HepG2 (cell line): ENCODE measurements around the gene SLBP. TPM values are rescaled to one million over a fixed set of nuclear protein-coding genes. Genes with fewer than 3 reads are reported as not detected.

Experiments
- ATAC-seq: fragments of 200-7000 bp; cut with Tn5 transposase; 3 replicates; pipeline ENCODE4 v1.9.1; 2020; ENCODE audit warnings: mild to moderate bottlenecking, moderate library complexity
- BruUV-seq: library from RNA; stranded (reverse); fragments of 400-500 nt; replicated peaks from 2 replicates; lab custom pipeline; 2021; lab: Mats Ljungman, UMichigan
- CTCF ChIA-PET: fragments of 300-600 bp; formaldehyde crosslinking; extraction: SDS; loops from one replicate; lab custom pipeline; 2021; ENCODE audit warnings: low total read pairs, inconsistent platforms, low intra/inter-chr PET ratio; lab: Yijun Ruan, JAX
- POLR2A ChIA-PET: fragments of 350-600 bp; sonication (Branson Sonifier 250); formaldehyde crosslinking; loops from one replicate; lab custom pipeline; 2020; ENCODE audit warnings: antibody characterized with exemption, inconsistent platforms; lab: Yijun Ruan, JAX
- DNase-seq: peaks from one replicate; pipeline ENCODE4 v3.0.0-alpha.2; 2015; ENCODE audit warnings: low spot score
- FAIRE-seq: peaks from 3 replicates; lab custom pipeline; 2011; peaks lifted over from hg19 to GRCh38; lab: Jason Lieb, UNC
- H2AFZ ChIP-seq: one replicate; pipeline ENCODE4 v1.6.1; 2011; ENCODE audit warnings: low read length, inconsistent platforms
- H3K27ac ChIP-seq: fragments of 300-600 bp; 3 replicates; pipeline ENCODE4 v1.8.0; 2011; ENCODE audit warnings: mixed run types, mild to moderate bottlenecking, mixed read lengths, low read length, inconsistent platforms; ENCODE audit not compliant: insufficient read depth; ENCODE audit errors: extremely low read length
- H3K27me3 ChIP-seq, 2 experiments: fragments of 200-600 bp in 1 of 2; 2 replicates in 1 of 2; 3 replicates in 1 of 2; pipeline versions ENCODE4 v1.6.0 to v1.8.0; 2011; ENCODE audit warnings: low read length in 2 of 2, mild to moderate bottlenecking in 2 of 2, moderate library complexity in 2 of 2, inconsistent platforms in 1 of 2; ENCODE audit not compliant: insufficient read depth in 2 of 2, control insufficient read depth in 1 of 2
- H3K36me3 ChIP-seq, 2 experiments: fragments of 200-600 bp in 1 of 2; replicated peaks in 1 of 2; 2 replicates in 1 of 2; 3 replicates in 1 of 2; pipeline versions ENCODE4 v1.5.1 to v1.8.0; 2011; ENCODE audit warnings: low read length in 2 of 2, inconsistent platforms in 1 of 2; ENCODE audit not compliant: insufficient read depth in 2 of 2, control insufficient read depth in 1 of 2
- H3K4me1 ChIP-seq: 2 replicates; pipeline ENCODE4 v1.5.1; 2012; ENCODE audit warnings: low read length, inconsistent platforms; ENCODE audit not compliant: insufficient read depth
- H3K4me2 ChIP-seq: 2 replicates; pipeline ENCODE4 v1.6.0; 2011; ENCODE audit warnings: low read depth, low read length, inconsistent platforms
- H3K4me3 ChIP-seq, 3 experiments: fragments of 200-600 bp in 1 of 3; sonication (generic), shearing (Covaris generic) in 1 of 3; replicated peaks in 1 of 3; 2 replicates each; pipeline ENCODE4 v1.5.1; 2011 to 2016; ENCODE audit warnings: low read length in 3 of 3, inconsistent platforms in 2 of 3, low read depth in 2 of 3, mild to moderate bottlenecking in 2 of 3, control low read depth in 1 of 3, mixed read lengths in 1 of 3; ENCODE audit not compliant: insufficient read depth in 1 of 3
- H3K79me2 ChIP-seq: one replicate; pipeline ENCODE4 v1.6.1; 2011; ENCODE audit warnings: low read length, inconsistent platforms; ENCODE audit not compliant: insufficient read depth
- H3K9ac ChIP-seq: 2 replicates; pipeline ENCODE4 v1.6.0; 2011; ENCODE audit warnings: mild to moderate bottlenecking, low read depth, low read length, inconsistent platforms; ENCODE audit not compliant: insufficient read depth
- H3K9me3 ChIP-seq: 2 replicates; pipeline ENCODE4 v1.5.1; 2012; ENCODE audit warnings: mild to moderate bottlenecking, low read length
- H4K20me1 ChIP-seq: 2 replicates; pipeline ENCODE4 v1.6.0; 2011; ENCODE audit warnings: inconsistent platforms, mild to moderate bottlenecking, low read length, moderate library complexity; ENCODE audit not compliant: insufficient read depth
- GLI4 ChIP-seq: sonication (generic); formaldehyde crosslinking; IDR thresholded peaks from 2 replicates; pipeline ENCODE4 v1.5.1; 2020; ENCODE audit warnings: missing genetic modification reagents, mild to moderate bottlenecking, moderate library complexity, borderline replicate concordance
- NFAT5 ChIP-seq: sonication (generic); formaldehyde crosslinking; IDR thresholded peaks from 2 replicates; pipeline ENCODE4 v1.4.0; 2020; ENCODE audit warnings: missing genetic modification reagents
- NFE2L1 ChIP-seq: sonication (generic); formaldehyde crosslinking; IDR thresholded peaks from 2 replicates; pipeline ENCODE4 v1.4.0; 2020; ENCODE audit warnings: missing genetic modification reagents, mild to moderate bottlenecking, borderline replicate concordance
- PCBP1 ChIP-seq: fragments of 200-400 bp; formaldehyde crosslinking; IDR thresholded peaks from 2 replicates; pipeline ENCODE4 v1.6.1; 2017; ENCODE audit warnings: mild to moderate bottlenecking, low read depth, low read length, borderline replicate concordance
- SMC3 ChIP-seq: IDR thresholded peaks from 2 replicates; pipeline ENCODE4 v1.6.1; 2011; ENCODE audit warnings: low read length, improper control_type of control experiment
- ZNF264 ChIP-seq: sonication (generic); formaldehyde crosslinking; IDR thresholded peaks from 2 replicates; pipeline ENCODE4 v1.4.0; 2020; ENCODE audit warnings: missing genetic modification reagents
- ZNF616 ChIP-seq: sonication (generic); formaldehyde crosslinking; IDR thresholded peaks from 2 replicates; pipeline ENCODE4 v1.5.0; 2020; ENCODE audit warnings: low read depth, mild to moderate bottlenecking, missing genetic modification reagents
- ZNF749 ChIP-seq: sonication (generic); formaldehyde crosslinking; IDR thresholded peaks from 2 replicates; pipeline ENCODE4 v1.8.0; 2022; ENCODE audit warnings: mild to moderate bottlenecking, missing genetic modification reagents, moderate library complexity, borderline replicate concordance
- WGBS: methylation state at CpG from one replicate; pipeline ENCODE4 v1.1.6; 2017; ENCODE audit warnings: low lambda C conversion rate; 5-methylcytosine and 5-hydroxymethylcytosine counted together
- in situ Hi-C: cut with HindIII; loops from 2 replicates; pipeline ENCODE4 v1.10.0; 2017; ENCODE audit warnings: low pct_unique_long_range_greater_than_20kb; ENCODE audit not compliant: extremely low pct_ligation_motif_present
- intact Hi-C: fragments of 100-400 bp; cut with micrococcal nuclease; formaldehyde crosslinking; loops from one replicate; pipeline ENCODE4 v1.10.0; 2022; ENCODE audit not compliant: unreplicated experiment
- polyA plus RNA-seq, 8 experiments: library from polyadenylated mRNA; depleted of rRNA in 3 of 8; stranded (reverse) in 7 of 8; unstranded in 1 of 8; fragments of >200 nt; fragmentation: Illumina TruSeq in 4 of 8; extraction: Trizol in 4 of 8; gene quantifications; 2 replicates each; pipeline versions ENCODE4 v1.2.1 to v1.2.3, GENCODE V29; 2011 to 2016; ENCODE audit warnings: low read depth in 4 of 8, missing spikeins in 1 of 8, mixed read lengths in 1 of 8; ENCODE audit not compliant: insufficient read depth in 1 of 8
- total RNA-seq, 5 experiments: library from RNA; depleted of rRNA; stranded (reverse); fragments of >200 nt; fragmentation: Illumina TruSeq; extraction: Trizol; gene quantifications; 2 replicates each; pipeline ENCODE4 v1.2.3, GENCODE V29; 2016; ENCODE audit warnings: low read depth in 1 of 5
- TF ChIP-seq, protein P1 (sequence below): sonication (generic); formaldehyde crosslinking; IDR thresholded peaks from 2 replicates; pipeline ENCODE4 v1.8.0; 2022; ENCODE audit warnings: mild to moderate bottlenecking, missing genetic modification reagents, moderate library complexity
- TF ChIP-seq, protein P2 (sequence below): fragments of 450-650 bp; IDR thresholded peaks from 2 replicates; pipeline ENCODE4 v1.6.1; 2016

SLBP gene
- total and polyA plus RNA-seq, 2 of the 13 experiments (the other 11 are each of a cell fraction or from before 2014, with no cell fraction given), result 43.9 to 104 TPM

- TF ChIP-seq SMC3, result peak; percentile 51; the same call in 1 of the 2 replicates
- no peak for TF ChIP-seq ZNF749
- no peak for TF ChIP-seq NFAT5 (CRISPR knock-in tag)
- TF ChIP-seq, protein P1, sequence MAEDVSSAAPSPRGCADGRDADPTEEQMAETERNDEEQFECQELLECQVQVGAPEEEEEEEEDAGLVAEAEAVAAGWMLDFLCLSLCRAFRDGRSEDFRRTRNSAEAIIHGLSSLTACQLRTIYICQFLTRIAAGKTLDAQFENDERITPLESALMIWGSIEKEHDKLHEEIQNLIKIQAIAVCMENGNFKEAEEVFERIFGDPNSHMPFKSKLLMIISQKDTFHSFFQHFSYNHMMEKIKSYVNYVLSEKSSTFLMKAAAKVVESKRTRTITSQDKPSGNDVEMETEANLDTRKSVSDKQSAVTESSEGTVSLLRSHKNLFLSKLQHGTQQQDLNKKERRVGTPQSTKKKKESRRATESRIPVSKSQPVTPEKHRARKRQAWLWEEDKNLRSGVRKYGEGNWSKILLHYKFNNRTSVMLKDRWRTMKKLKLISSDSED (CRISPR knock-in tag), result no peak
These were observed 36.4 kb upstream of the SLBP start (continued) for GRCh38 chr4:1748465-1748995.

GRCh38 chr4:1747603-1747967 lies 35.5 kb upstream of the SLBP start:
- in situ Hi-C loops, result no loop called here
- ChIA-PET CTCF (interaction anchor here (1.4 to 7.5 kb wide), 2 partner anchors 21 to 62 kb away, joined by 5 to 179 read pairs; no protein-coding TSS in a partner anchor), POLR2A (interaction anchor here (0.5 to 5.7 kb wide), 21 partner anchors 12 to 163 kb away, joined by 3 to 47 read pairs (median 5); partner anchors contain the start of genes FGFR3, LETM1, TACC3 and TMEM129)
- ATAC-seq (peak; percentile 0; the same call in 1 of the 3 replicates), DNase-seq (no peak), FAIRE-seq (no peak)
- peak overlapping the region; percentile 76 for H3K27ac ChIP-seq
- no peak overlapping the region for H2AFZ ChIP-seq
- intact Hi-C loops, result loop anchor here (2.0 to 5.0 kb wide), 3 partner anchors 19 to 165 kb away; no protein-coding TSS in a partner anchor
- H3K27me3 ChIP-seq, result no peaks in the 10 kb centered on the region; a peak in 1 of 5 replicates
- H3K4me1 ChIP-seq, result peaks cover 81% of the 10 kb centered on the region
- 40% methylated on average over 6 of the region's 16 CpGs for WGBS
- BruUV-seq, result no TSS peak
- H3K4me3 ChIP-seq, result peak overlapping the region in 2 of 3 experiments; percentile 67 to 75; a peak in 4 of 6 replicates
- H3K79me2 ChIP-seq, result no peaks in the 10 kb centered on the region
- H4K20me1 ChIP-seq, result no peaks in the 10 kb centered on the region
- H3K4me2 ChIP-seq, result peak overlapping the region; percentile 98
- no peaks in the 10 kb centered on the region for H3K9me3 ChIP-seq
- peak overlapping the region; percentile 74 for H3K9ac ChIP-seq
- peaks cover 9% of the 10 kb centered on the region in 2 experiments; a peak in 3 of 5 replicates for H3K36me3 ChIP-seq
- TF ChIP-seq GLI4 (no peak), ZNF264 (CRISPR knock-in tag) (peak; percentile 100), ZNF616 (CRISPR knock-in tag) (0 out of 2 replicates have a peak, but pooled peaks have one; percentile 27), NFE2L1 (CRISPR knock-in tag) (no peak), PCBP1 (peak; percentile 64; the same call in 1 of the 2 replicates)
- TF ChIP-seq, protein P2, sequence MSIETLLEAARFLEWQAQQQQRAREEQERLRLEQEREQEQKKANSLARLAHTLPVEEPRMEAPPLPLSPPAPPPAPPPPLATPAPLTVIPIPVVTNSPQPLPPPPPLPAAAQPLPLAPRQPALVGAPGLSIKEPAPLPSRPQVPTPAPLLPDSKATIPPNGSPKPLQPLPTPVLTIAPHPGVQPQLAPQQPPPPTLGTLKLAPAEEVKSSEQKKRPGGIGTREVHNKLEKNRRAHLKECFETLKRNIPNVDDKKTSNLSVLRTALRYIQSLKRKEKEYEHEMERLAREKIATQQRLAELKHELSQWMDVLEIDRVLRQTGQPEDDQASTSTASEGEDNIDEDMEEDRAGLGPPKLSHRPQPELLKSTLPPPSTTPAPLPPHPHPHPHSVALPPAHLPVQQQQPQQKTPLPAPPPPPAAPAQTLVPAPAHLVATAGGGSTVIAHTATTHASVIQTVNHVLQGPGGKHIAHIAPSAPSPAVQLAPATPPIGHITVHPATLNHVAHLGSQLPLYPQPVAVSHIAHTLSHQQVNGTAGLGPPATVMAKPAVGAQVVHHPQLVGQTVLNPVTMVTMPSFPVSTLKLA, result peak; percentile 53
